ENCODE measurements around the gene CSNK1E.

Gene CSNK1E

GRCh38 chr22:38327396-38327795, 10.2 kb upstream of the CSNK1E start:
- DNase-seq: no peak

GRCh38 chr22:38325587-38325986, 8.4 kb upstream of the CSNK1E start:
- no peak for DNase-seq

- no peak for DNase-seq
Measured at GRCh38 chr22:38320605-38321402, 3.6 kb upstream of the CSNK1E start.

GRCh38 chr22:38318792-38319773, 1.9 kb upstream of the CSNK1E start:
- DNase-seq: no peak

- DNase-seq: no peak
Measured at GRCh38 chr22:38317995-38318715, 922 bp upstream of the CSNK1E start.

DNA sequence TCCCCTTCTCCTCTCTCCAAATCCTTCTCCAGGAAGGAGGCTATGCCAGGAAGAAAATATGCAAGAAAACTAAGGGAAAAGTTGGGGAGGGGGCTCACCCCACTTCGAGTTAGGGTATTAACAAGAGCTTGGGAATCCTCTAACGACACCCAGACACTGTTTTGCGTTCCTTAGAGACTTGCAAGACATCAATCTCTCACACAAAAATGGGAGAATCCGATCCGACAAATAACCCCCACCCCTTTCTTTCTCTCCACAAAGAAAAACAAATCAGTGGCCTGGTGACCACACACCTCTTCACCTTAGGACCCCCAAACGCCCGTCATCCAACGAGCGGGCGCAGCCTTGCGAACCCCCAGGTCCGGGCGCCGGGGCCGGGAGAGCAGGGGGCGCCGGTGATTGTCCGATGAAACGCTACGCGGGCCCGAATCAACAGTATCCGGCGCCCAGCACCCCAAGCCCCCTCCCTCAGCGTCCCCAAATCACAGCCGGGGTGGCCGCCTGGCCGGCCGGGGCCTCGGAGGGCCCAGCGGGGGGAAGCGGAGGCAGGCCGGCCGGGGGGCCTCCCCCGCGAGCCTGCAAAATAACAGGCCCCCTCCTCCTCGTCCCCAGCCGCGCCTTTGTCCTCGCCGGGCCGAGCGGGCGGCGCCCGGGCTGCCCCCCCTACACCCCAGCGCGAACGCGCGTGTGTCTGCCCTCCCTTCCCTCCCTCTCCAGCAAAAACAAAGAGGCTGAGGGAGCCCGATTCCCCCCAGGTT, 690 bp downstream of the CSNK1E start:
- peak; percentile 43 for DNase-seq

GRCh38 chr22:38315823-38316363, 1.3 kb downstream of the CSNK1E start:
- no peak for DNase-seq

GRCh38 chr22:38314933-38315822, 2.1 kb downstream of the CSNK1E start:
- DNase-seq: no peak

- no peak for DNase-seq
Measured at GRCh38 chr22:38314051-38314932, 2.9 kb downstream of the CSNK1E start.

DNA sequence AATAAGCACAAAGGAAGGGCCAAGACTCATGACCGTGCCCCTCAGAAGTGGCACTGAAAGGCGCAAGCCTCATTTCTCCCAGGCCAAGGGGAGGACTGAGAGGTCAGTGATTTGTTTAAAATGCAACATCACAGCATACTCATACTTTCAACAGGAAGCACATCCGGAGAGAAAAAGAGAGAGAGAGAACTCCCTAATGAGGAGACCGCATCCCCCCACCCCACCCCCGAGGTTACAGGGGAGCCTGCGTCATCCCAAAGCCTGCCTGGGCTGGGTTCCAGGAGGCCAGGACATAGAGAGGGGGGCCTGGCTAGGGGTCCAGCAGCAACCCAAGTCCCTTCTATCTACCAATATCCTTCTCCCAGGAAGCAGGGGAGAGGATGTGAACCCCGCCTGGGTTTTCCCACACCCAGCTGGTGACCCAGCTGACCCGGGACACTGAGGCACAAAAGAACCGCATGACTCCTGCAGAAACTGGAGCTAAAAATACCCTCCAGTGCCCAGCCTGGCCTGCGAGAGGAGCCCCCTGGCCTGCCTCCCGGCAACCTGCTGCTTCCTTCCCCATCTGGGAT, 3.8 kb downstream of the CSNK1E start:
- DNase-seq: no peak

DNA sequence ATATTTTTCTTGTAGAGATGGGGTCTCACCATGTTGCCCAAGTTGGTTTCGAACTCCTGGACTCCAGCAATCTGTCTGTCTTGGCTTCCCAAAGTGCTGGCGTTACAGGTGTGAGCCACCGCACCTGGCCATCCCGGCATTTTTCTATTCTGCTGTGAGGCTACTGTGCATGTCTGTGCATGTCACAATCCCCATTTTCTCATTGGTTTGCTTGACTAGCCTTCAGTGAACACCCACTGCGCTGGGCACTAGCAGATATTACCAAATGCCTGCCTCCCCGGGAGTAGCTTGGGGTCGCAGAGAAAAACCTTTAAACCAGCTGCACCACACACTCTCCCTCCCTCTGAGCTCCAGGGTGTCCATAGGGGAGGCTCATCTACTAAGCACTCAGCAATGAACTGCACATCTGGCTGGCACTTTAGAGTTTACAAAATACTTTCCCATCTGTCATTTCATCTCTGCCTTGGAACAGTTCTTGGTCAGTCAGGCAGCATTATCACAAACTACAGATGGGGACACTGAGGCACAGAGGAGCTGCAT, 4.9 kb downstream of the CSNK1E start:
- DNase-seq: no peak

GRCh38 chr22:38311323-38311620, 6.0 kb downstream of the CSNK1E start:
- DNase-seq: no peak

DNA sequence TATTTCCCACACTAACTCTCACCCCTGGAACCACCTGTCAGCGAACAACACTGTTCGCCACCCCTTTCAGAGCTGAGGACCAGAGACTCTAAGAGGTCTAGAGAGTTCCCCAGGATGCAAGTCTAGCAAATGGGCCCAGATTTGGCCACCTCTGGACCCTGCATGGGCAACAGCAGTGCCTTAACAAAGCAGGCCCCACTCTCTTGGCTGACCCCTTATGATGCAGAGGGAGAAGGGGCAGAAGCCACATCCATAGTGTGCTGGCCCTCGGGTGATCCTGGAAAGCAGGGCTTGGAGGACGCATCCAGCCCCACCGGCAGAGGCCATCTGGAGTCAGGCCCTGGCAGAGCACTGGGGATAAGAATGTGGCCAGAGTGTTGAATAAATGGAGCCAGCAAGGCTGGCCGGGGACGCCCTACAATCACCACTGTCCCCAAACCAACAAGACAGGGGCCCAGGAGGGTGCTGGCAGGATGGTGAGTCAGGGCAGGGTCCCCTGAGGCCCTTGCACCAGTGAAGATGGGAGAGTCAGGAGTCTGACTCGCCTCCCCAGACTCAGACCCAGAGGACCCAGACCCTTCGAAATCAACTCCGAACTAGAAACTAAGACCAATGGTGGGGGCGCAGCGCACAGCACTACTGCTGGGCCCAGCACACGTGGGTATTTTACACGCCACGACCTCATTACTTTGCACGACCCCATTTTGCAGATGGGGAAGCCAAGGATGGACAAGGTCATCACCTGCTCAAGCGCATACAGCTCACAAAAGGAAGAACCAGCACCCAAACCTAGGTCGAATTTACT, 6.5 kb downstream of the CSNK1E start:
- DNase-seq: no peak

GRCh38 chr22:38309614-38310517, 7.4 kb downstream of the CSNK1E start:
- no peak for DNase-seq

DNA sequence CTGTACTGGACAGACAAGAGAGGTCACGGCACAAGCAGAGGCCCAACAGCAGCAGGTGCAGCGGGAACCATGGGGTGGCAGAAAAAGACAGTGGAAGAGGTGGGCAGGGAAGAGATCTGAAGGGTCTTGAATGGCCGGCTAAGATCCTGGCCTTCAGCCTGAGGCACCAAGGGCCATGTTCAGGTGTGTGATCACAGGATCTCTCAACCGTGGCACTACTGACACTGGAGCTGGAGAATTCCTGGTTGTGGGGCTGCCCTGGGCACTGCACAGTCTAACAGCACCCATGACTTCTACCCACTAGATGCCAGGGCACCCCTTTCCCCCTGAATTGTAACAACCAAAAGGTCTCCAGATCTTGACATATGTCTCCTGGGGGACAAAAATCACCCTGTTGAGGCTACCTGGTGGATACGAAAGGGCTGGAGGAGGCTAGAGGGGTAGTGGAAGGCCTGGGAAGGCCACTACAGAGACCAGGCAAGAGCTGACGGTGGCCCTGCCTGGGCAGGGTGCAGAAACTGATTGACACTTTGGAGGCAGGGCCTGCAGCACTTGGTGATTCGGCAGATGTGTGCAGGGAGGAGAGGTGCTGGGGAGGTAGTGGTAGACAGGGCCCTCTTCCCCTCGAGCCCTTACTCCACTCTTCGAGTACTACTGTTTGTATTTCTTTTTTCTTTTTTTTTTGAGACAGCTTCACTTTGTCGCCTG, 8.3 kb downstream of the CSNK1E start:
- DNase-seq: no peak
